Hepatocyte (in vitro differentiated cells): ENCODE data around the gene KIRREL3. TPM values are rescaled to one million over a fixed set of nuclear protein-coding genes. Genes with fewer than 3 reads are reported as not detected.

Source experiments
- DNase-seq: peaks from one replicate; pipeline ENCODE4 v3.0.0-alpha.2; 2016; ENCODE audit warnings: low spot score
- H2AFZ ChIP-seq: fragments of 200-600 bp; sonication (generic); 2 replicates; pipeline ENCODE4 v1.6.0; 2016; ENCODE audit warnings: antibody characterized with exemption, mild to moderate bottlenecking
- H3K27ac ChIP-seq: fragments of 200-600 bp; sonication (generic); 2 replicates; pipeline ENCODE4 v1.5.1; 2016; ENCODE audit warnings: mild to moderate bottlenecking
- H3K27me3 ChIP-seq: fragments of 200-600 bp; sonication (generic); 2 replicates; pipeline ENCODE4 v1.6.1; 2016
- H3K36me3 ChIP-seq: fragments of 200-600 bp; sonication (generic); replicated peaks from 2 replicates; pipeline ENCODE4 v1.5.1; 2016; ENCODE audit warnings: low read depth; ENCODE audit not compliant: insufficient read depth
- H3K4me1 ChIP-seq: fragments of 200-600 bp; sonication (generic); 2 replicates; pipeline ENCODE4 v1.5.1; 2016; ENCODE audit warnings: mild to moderate bottlenecking, moderate library complexity; ENCODE audit not compliant: insufficient read depth
- H3K4me2 ChIP-seq: fragments of 200-600 bp; sonication (generic); 2 replicates; pipeline ENCODE4 v1.6.0; 2016
- H3K4me3 ChIP-seq: fragments of 200-600 bp; sonication (generic); 2 replicates; pipeline ENCODE4 v1.5.1; 2016; ENCODE audit warnings: mild to moderate bottlenecking
- H3K79me2 ChIP-seq: fragments of 200-600 bp; sonication (generic); 2 replicates; pipeline ENCODE4 v1.6.0; 2017; ENCODE audit warnings: mild to moderate bottlenecking
- H3K9me2 ChIP-seq: fragments of 200-600 bp; sonication (generic); replicated peaks from 2 replicates; pipeline ENCODE4 v1.6.0; 2017; ENCODE audit warnings: mild to moderate bottlenecking; ENCODE audit not compliant: insufficient read depth
- H3K9me3 ChIP-seq: fragments of 200-600 bp; sonication (generic); 2 replicates; pipeline ENCODE4 v1.5.1; 2016; ENCODE audit warnings: low read depth, mild to moderate bottlenecking
- H4K20me1 ChIP-seq: fragments of 200-600 bp; sonication (generic); 2 replicates; pipeline ENCODE4 v1.6.0; 2016; ENCODE audit warnings: mild to moderate bottlenecking; ENCODE audit not compliant: insufficient read depth, poor library complexity, severe bottlenecking
- EZH2 ChIP-seq: fragments of 200-600 bp; sonication (generic); IDR thresholded peaks from 2 replicates; pipeline ENCODE4 v1.6.1; 2016; ENCODE audit warnings: antibody characterized with exemption, mild to moderate bottlenecking, borderline replicate concordance
- EZH2phosphoT487 ChIP-seq: fragments of 200-600 bp; sonication (generic); IDR thresholded peaks from one replicate; pipeline ENCODE4 v1.6.1; 2018; ENCODE audit warnings: antibody characterized with exemption, mild to moderate bottlenecking, low read depth, moderate library complexity; ENCODE audit not compliant: unreplicated experiment, severe bottlenecking
- WGBS: methylation state at CpG from one replicate; pipeline ENCODE4 v1.1.6; 2016; ENCODE audit warnings: low lambda C conversion rate; ENCODE audit errors: missing lambda C conversion rate; 5-methylcytosine and 5-hydroxymethylcytosine counted together
- polyA plus RNA-seq: library from polyadenylated mRNA; unstranded; fragments of >200 nt; fragmentation: Nextera tagmentation; extraction: Ambion mirVana; gene quantifications from 2 replicates; pipeline ENCODE4 v1.2.1, GENCODE V29; 2016
- total RNA-seq: library from RNA; depleted of rRNA; stranded (reverse); fragments of >200 nt; gene quantifications from 2 replicates; pipeline ENCODE4 v1.2.3, GENCODE V29; 2014
- TF ChIP-seq, protein P1 (sequence below): fragments of 200-600 bp; sonication (generic); IDR thresholded peaks from 2 replicates; pipeline ENCODE4 v1.5.1; 2016; ENCODE audit warnings: antibody characterized with exemption, mild to moderate bottlenecking; ENCODE audit not compliant: poor library complexity

The KIRREL3 gene
- total and polyA plus RNA-seq, 2 experiments from 2014 or later, result 0.33 to 0.86 TPM

- Histone ChIP-seq H4K20me1 (no peaks in the 10 kb centered on the region), H3K27ac (no peak overlapping the region), H3K27me3 (peaks cover 7% of the 10 kb centered on the region), H3K4me2 (no peak overlapping the region), H2AFZ (no peak overlapping the region), H3K36me3 (no peaks in the 10 kb centered on the region), H3K79me2 (no peaks in the 10 kb centered on the region), H3K4me1 (no peaks in the 10 kb centered on the region), H3K9me2 (no peaks in the 10 kb centered on the region), H3K4me3 (no peak overlapping the region), H3K9me3 (no peaks in the 10 kb centered on the region)
- no peak for DNase-seq
- WGBS, result 85% methylated on average over 3 of the region's 3 CpGs
- TF ChIP-seq EZH2, result no peak
- TF ChIP-seq, protein P1, sequence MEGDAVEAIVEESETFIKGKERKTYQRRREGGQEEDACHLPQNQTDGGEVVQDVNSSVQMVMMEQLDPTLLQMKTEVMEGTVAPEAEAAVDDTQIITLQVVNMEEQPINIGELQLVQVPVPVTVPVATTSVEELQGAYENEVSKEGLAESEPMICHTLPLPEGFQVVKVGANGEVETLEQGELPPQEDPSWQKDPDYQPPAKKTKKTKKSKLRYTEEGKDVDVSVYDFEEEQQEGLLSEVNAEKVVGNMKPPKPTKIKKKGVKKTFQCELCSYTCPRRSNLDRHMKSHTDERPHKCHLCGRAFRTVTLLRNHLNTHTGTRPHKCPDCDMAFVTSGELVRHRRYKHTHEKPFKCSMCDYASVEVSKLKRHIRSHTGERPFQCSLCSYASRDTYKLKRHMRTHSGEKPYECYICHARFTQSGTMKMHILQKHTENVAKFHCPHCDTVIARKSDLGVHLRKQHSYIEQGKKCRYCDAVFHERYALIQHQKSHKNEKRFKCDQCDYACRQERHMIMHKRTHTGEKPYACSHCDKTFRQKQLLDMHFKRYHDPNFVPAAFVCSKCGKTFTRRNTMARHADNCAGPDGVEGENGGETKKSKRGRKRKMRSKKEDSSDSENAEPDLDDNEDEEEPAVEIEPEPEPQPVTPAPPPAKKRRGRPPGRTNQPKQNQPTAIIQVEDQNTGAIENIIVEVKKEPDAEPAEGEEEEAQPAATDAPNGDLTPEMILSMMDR, result no peak
- TF ChIP-seq EZH2phosphoT487, result no peak
These were observed 365.1 kb downstream of the KIRREL3 start for GRCh38 chr11:126635511-126635910.

- no peaks in the 10 kb centered on the region for H4K20me1 ChIP-seq
- H3K79me2 ChIP-seq, result no peaks in the 10 kb centered on the region
- H3K27me3 ChIP-seq, result peaks cover 7% of the 10 kb centered on the region
- H3K36me3 ChIP-seq, result no peaks in the 10 kb centered on the region
- no peak overlapping the region for H3K4me2 ChIP-seq
- no peaks in the 10 kb centered on the region for H3K4me1 ChIP-seq
- no peak for DNase-seq
- no peaks in the 10 kb centered on the region for H3K9me2 ChIP-seq
- H3K4me3 ChIP-seq, result no peak overlapping the region
- no peak overlapping the region for H3K27ac ChIP-seq
- no peak overlapping the region for H2AFZ ChIP-seq
- no peak for TF ChIP-seq EZH2
- TF ChIP-seq EZH2phosphoT487, result no peak
- TF ChIP-seq, protein P1, result no peak
- H3K9me3 ChIP-seq, result no peaks in the 10 kb centered on the region
- WGBS, result 96% methylated on average over 2 of the region's 2 CpGs
These were observed 365.6 kb downstream of the KIRREL3 start for GRCh38 chr11:126634963-126635362.

DNA sequence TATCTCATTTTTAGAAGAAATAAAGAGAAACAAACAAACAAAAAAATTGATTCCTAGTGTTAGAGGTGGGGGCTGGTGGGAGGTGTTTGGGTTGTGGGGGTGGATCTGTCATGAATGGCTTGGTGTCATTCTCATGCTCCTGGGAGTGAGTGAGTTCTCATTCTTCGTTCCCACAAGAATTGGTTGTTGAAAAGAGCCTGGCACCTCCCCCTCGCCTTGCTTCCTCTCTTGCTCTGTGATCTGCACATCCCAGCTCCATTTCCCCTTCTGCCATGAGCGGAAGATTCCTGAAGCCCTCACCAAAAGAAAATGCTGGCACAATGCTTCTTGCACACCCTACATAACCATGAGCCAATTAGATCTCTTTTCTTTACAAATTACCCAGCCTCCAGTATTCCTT, 367.2 kb downstream of the KIRREL3 start:
- Histone ChIP-seq H3K9me3 (no peaks in the 10 kb centered on the region), H3K4me1 (no peaks in the 10 kb centered on the region), H3K27ac (no peak overlapping the region), H3K4me2 (no peak overlapping the region), H3K4me3 (no peak overlapping the region), H3K36me3 (no peaks in the 10 kb centered on the region), H4K20me1 (no peaks in the 10 kb centered on the region), H3K79me2 (no peaks in the 10 kb centered on the region), H3K9me2 (no peaks in the 10 kb centered on the region), H3K27me3 (peaks cover 7% of the 10 kb centered on the region), H2AFZ (no peak overlapping the region)
- DNase-seq, result no peak
- TF ChIP-seq, protein P1, result no peak
- TF ChIP-seq EZH2phosphoT487 (no peak), EZH2 (no peak)
- WGBS, result 56% methylated on average over 3 of the region's 3 CpGs
